ENCODE data around the gene PRTN3. TPM values are rescaled to one million over a fixed set of nuclear protein-coding genes. Genes with fewer than 3 reads are reported as not detected.

The PRTN3 gene
- total RNA-seq, 1 experiment from 2014 or later = 2.7 TPM

GRCh38 chr19:823565-824121 lies 17.2 kb upstream of the PRTN3 start:
- Histone ChIP-seq H3K9ac (ENCODE audit: low read length) (no peak overlapping the region), H2AFZ (ENCODE audit: low read depth, low read length, poor library complexity, severe bottlenecking) (no peak overlapping the region), H3K9me3 (ENCODE audit: control insufficient read depth in 1 of 2, insufficient read depth in 1 of 2, low read depth in 1 of 2, low read length in 2 of 2) (no peaks in the 10 kb centered on the region), H3K27me3 (ENCODE audit: insufficient read depth, low read length) (no peaks in the 10 kb centered on the region), H3K9me2 (ENCODE audit: insufficient read depth) (no peaks in the 10 kb centered on the region), H3K4me3 (replicated peaks in 1 of 2; ENCODE audit: low read depth in 1 of 2, low read length in 2 of 2) (no peak overlapping the region), H3K27ac (ENCODE audit: low read depth, low read length) (peak overlapping the region; percentile 13; the same call in 1 of the 2 replicates), H3K36me3 (ENCODE audit: control insufficient read depth in 1 of 2, insufficient read depth in 2 of 2, low read length in 2 of 2) (no peaks in the 10 kb centered on the region), H3K4me2 (ENCODE audit: low read length) (no peak overlapping the region), H3K4me1 (ENCODE audit: control insufficient read depth in 1 of 2, insufficient read depth in 2 of 2, low read length in 2 of 2) (peaks cover 7 to 9% of the 10 kb centered on the region in 2 experiments; a peak in 3 of 4 replicates), H3K79me2 (ENCODE audit: insufficient read depth, low read length) (no peaks in the 10 kb centered on the region), H4K20me1 (ENCODE audit: insufficient read depth) (no peaks in the 10 kb centered on the region)
- ChIA-PET POLR2A (interaction anchor here (0.6 kb wide), 1 partner anchor 10 kb away, joined by 3 read pairs; no protein-coding TSS in a partner anchor), RAD21 (ENCODE audit: low non-redundant PET in 1 of 2, low total read pairs in 2 of 2, uncharacterized antibody in 2 of 2, unreplicated experiment in 2 of 2) (no interaction called here), CTCF (no interaction called here)
- intact Hi-C loops (cut with micrococcal nuclease) = no loop called here
- DNase-seq (ENCODE audit: low read depth, low spot score) = no peak
- peak; percentile 35; the same call in 1 of the 2 replicates for ATAC-seq
- no TSS peak for BruUV-seq (replicated peaks)
- TF ChIP-seq ZNF274 (IDR thresholded peaks at IDR 0.05; ENCODE audit: low read depth, low read length) = no peak
- no peak for TF ChIP-seq POLR2AphosphoS5 (IDR thresholded peaks at IDR 0.05; ENCODE audit: low read depth, low read length)
- TF ChIP-seq EZH2 (IDR thresholded peaks at IDR 0.05) = no peak
- TF ChIP-seq SRF (IDR thresholded peaks at IDR 0.05; ENCODE audit: low read depth) = no peak
- TF ChIP-seq RAD21 (IDR thresholded peaks at IDR 0.05; ENCODE audit: low read depth) = no peak
- no peak for TF ChIP-seq EZH2phosphoT487 (IDR thresholded peaks at IDR 0.05; ENCODE audit: borderline replicate concordance)

- H3K4me1 ChIP-seq (ENCODE audit: control insufficient read depth in 1 of 2, insufficient read depth in 2 of 2, low read length in 2 of 2) = peaks cover 7 to 9% of the 10 kb centered on the region in 2 experiments; a peak in 3 of 4 replicates
- H3K36me3 ChIP-seq (ENCODE audit: control insufficient read depth in 1 of 2, insufficient read depth in 2 of 2, low read length in 2 of 2) = no peaks in the 10 kb centered on the region
- RAD21 ChIA-PET (ENCODE audit: low non-redundant PET in 1 of 2, low total read pairs in 2 of 2, uncharacterized antibody in 2 of 2, unreplicated experiment in 2 of 2) = no interaction called here
- H3K4me3 ChIP-seq (replicated peaks in 1 of 2; ENCODE audit: low read depth in 1 of 2, low read length in 2 of 2) = no peak overlapping the region
- POLR2A ChIA-PET = no interaction called here
- no peak for DNase-seq (ENCODE audit: low read depth, low spot score)
- H3K27ac ChIP-seq (ENCODE audit: low read depth, low read length) = no peak overlapping the region
- no peaks in the 10 kb centered on the region for H3K79me2 ChIP-seq (ENCODE audit: insufficient read depth, low read length)
- CTCF ChIA-PET = no interaction called here
- no TSS peak for BruUV-seq (replicated peaks)
- no peaks in the 10 kb centered on the region for H3K27me3 ChIP-seq (ENCODE audit: insufficient read depth, low read length)
- no peak for TF ChIP-seq EZH2 (IDR thresholded peaks at IDR 0.05)
- no peaks in the 10 kb centered on the region for H3K9me3 ChIP-seq (ENCODE audit: control insufficient read depth in 1 of 2, insufficient read depth in 1 of 2, low read depth in 1 of 2, low read length in 2 of 2)
- intact Hi-C loops (cut with micrococcal nuclease) = no loop called here
- ATAC-seq = no peak
- no peaks in the 10 kb centered on the region for H4K20me1 ChIP-seq (ENCODE audit: insufficient read depth)
- H3K9me2 ChIP-seq (ENCODE audit: insufficient read depth) = no peaks in the 10 kb centered on the region
- H3K9ac ChIP-seq (ENCODE audit: low read length) = no peak overlapping the region
- no peak overlapping the region for H2AFZ ChIP-seq (ENCODE audit: low read depth, low read length, poor library complexity, severe bottlenecking)
- no peak overlapping the region for H3K4me2 ChIP-seq (ENCODE audit: low read length)
Measured at GRCh38 chr19:824885-825284, 15.9 kb upstream of the PRTN3 start.

Data from HCT116 (cell line).